Nephron (organoid): ENCODE measurements around the gene SUGP2.

Experiments used
- H3K27ac Mint-ChIP-seq, 3 experiments: 2 replicates each; pipeline ENCODE4 v1.8.0; 2020; ENCODE audit warnings: mixed read lengths in 3 of 3, mild to moderate bottlenecking in 2 of 3, moderate library complexity in 1 of 3
- H3K27me3 Mint-ChIP-seq: 2 replicates; pipeline ENCODE4 v1.8.0; 2021; ENCODE audit warnings: low read depth, mild to moderate bottlenecking, moderate library complexity, mixed read lengths
- H3K36me3 Mint-ChIP-seq: 2 replicates; pipeline ENCODE4 v1.8.0; 2020; ENCODE audit warnings: low read depth, mixed read lengths
- H3K4me1 Mint-ChIP-seq: 2 replicates; pipeline ENCODE4 v1.8.0; 2020; ENCODE audit warnings: mixed read lengths
- H3K4me3 Mint-ChIP-seq, 3 experiments: 2 replicates each; pipeline ENCODE4 v1.8.0; 2020; ENCODE audit warnings: mild to moderate bottlenecking in 3 of 3, mixed read lengths in 3 of 3, moderate library complexity in 2 of 3
- H3K9me3 Mint-ChIP-seq: 2 replicates; pipeline ENCODE4 v1.8.0; 2020; ENCODE audit warnings: mixed read lengths
- CTCF ChIP-seq, 3 experiments: fragments of 200-600 bp; sonication (generic); IDR thresholded peaks; one replicate each; pipeline ENCODE4 v1.5.0; 2021; ENCODE audit warnings: antibody characterized with exemption in 3 of 3; ENCODE audit not compliant: unreplicated experiment in 3 of 3

SUGP2 gene

DNA sequence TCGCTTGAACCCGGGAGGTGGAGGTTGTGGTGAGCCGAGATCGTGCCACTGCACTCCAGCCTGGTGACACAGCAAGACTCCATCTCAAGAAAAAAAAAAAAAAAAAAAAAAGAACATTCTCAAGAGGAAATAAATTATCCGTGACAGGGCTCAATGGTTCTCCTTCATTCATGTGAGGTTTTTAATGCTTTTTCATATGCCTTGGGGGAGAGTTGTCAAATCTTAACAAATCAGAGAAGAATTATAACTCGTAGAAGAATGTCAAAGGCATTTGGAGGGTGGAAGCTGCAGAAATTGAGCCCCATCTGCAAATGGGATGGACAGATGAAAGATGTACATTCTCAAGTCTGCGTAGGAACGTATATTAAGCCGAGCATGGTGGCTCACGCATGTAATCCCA is 57.4 kb downstream of the SUGP2 start:
- H3K4me1 Mint-ChIP-seq: no peaks in the 10 kb centered on the region
- H3K4me3 Mint-ChIP-seq: no peak overlapping the region
- no peaks in the 10 kb centered on the region for H3K27me3 Mint-ChIP-seq
- H3K27ac Mint-ChIP-seq: no peak overlapping the region
- H3K9me3 Mint-ChIP-seq: no peaks in the 10 kb centered on the region
- no peak for TF ChIP-seq CTCF (IDR thresholded peaks at IDR 0.05; ENCODE audit: unreplicated experiment in 3 of 3)
- H3K36me3 Mint-ChIP-seq: no peaks in the 10 kb centered on the region

- H3K27me3 Mint-ChIP-seq: no peaks in the 10 kb centered on the region
- H3K27ac Mint-ChIP-seq: no peak overlapping the region
- H3K36me3 Mint-ChIP-seq: no peaks in the 10 kb centered on the region
- no peaks in the 10 kb centered on the region for H3K9me3 Mint-ChIP-seq
- H3K4me1 Mint-ChIP-seq: no peaks in the 10 kb centered on the region
- TF ChIP-seq CTCF (IDR thresholded peaks at IDR 0.05; ENCODE audit: unreplicated experiment in 3 of 3): no peak
- H3K4me3 Mint-ChIP-seq: no peak overlapping the region
These were observed 58.3 kb downstream of the SUGP2 start for GRCh38 chr19:18975011-18975410.

- no peaks in the 10 kb centered on the region for H3K9me3 Mint-ChIP-seq
- H3K4me3 Mint-ChIP-seq: no peak overlapping the region
- H3K4me1 Mint-ChIP-seq: no peaks in the 10 kb centered on the region
These were observed 60.5 kb downstream of the SUGP2 start for GRCh38 chr19:18972851-18973250.

GRCh38 chr19:18972301-18972811 is 61.0 kb downstream of the SUGP2 start:
- Mint-ChIP-seq H3K27ac (peak overlapping the region in 1 of 3 experiments; percentile 43), H3K4me1 (no peaks in the 10 kb centered on the region), H3K36me3 (no peaks in the 10 kb centered on the region), H3K4me3 (no peak overlapping the region), H3K9me3 (no peaks in the 10 kb centered on the region), H3K27me3 (no peaks in the 10 kb centered on the region)
- no peak for TF ChIP-seq CTCF (IDR thresholded peaks at IDR 0.05; ENCODE audit: unreplicated experiment in 3 of 3)

More at GRCh38 chr19:18972851-18973250, 60.5 kb downstream of the SUGP2 start:
- no peaks in the 10 kb centered on the region for H3K27me3 Mint-ChIP-seq
- H3K27ac Mint-ChIP-seq: no peak overlapping the region
- TF ChIP-seq CTCF (IDR thresholded peaks at IDR 0.05; ENCODE audit: unreplicated experiment in 3 of 3): no peak
- no peaks in the 10 kb centered on the region for H3K36me3 Mint-ChIP-seq

GRCh38 chr19:18969931-18970659 is 63.2 kb downstream of the SUGP2 start:
- Mint-ChIP-seq H3K27me3 (no peaks in the 10 kb centered on the region), H3K36me3 (no peaks in the 10 kb centered on the region), H3K4me3 (no peak overlapping the region), H3K9me3 (no peaks in the 10 kb centered on the region), H3K27ac (no peak overlapping the region), H3K4me1 (no peaks in the 10 kb centered on the region)
- TF ChIP-seq CTCF (IDR thresholded peaks at IDR 0.05; ENCODE audit: unreplicated experiment in 3 of 3): no peak
